Measurements from ENCODE around the gene CRYBA2. TPM values are rescaled to one million over a fixed set of nuclear protein-coding genes. Genes with fewer than 3 reads are reported as not detected.

CRYBA2 gene
- total RNA-seq, 1 donor, result not detected

GRCh38 chr2:218944759-218945404 is 48.3 kb downstream of the CRYBA2 start:
- H3K4me1 ChIP-seq (ENCODE audit: insufficient read depth, low read length), result no peaks in the 10 kb centered on the region
- no peaks in the 10 kb centered on the region for H3K9me3 ChIP-seq (ENCODE audit: low read depth, low read length)
- no peak overlapping the region for H3K4me3 ChIP-seq (ENCODE audit: low read length)
- peaks cover 47% of the 10 kb centered on the region for H3K27me3 ChIP-seq (ENCODE audit: insufficient read depth, low read length)

Other genes with a start within 250 kb of the CRYBA2 start
- 10.8 TPM for gene CYP27A1, start 211.3 kb downstream of the CRYBA2 start, total RNA-seq
- not detected for gene PRKAG3, start 161.6 kb downstream of the CRYBA2 start, total RNA-seq
- not detected for gene WNT6, start 133.6 kb downstream of the CRYBA2 start, total RNA-seq
- gene WNT10A, start 112.6 kb downstream of the CRYBA2 start, total RNA-seq, result 1.5 TPM
- gene CDK5R2, start 33.8 kb downstream of the CRYBA2 start, total RNA-seq, result not detected
- gene FEV, start 8.2 kb downstream of the CRYBA2 start, total RNA-seq, result not detected
- gene CFAP65, start 48.1 kb upstream of the CRYBA2 start, total RNA-seq, result 0.10 TPM
- gene IHH, start 67.5 kb upstream of the CRYBA2 start, total RNA-seq, result 0.10 TPM
- gene NHEJ1, start 167.4 kb upstream of the CRYBA2 start, total RNA-seq, result 13.7 TPM
- gene SLC23A3, start 176.6 kb upstream of the CRYBA2 start, total RNA-seq, result 0.31 TPM
- 27.5 TPM for gene CNPPD1, start 183.5 kb upstream of the CRYBA2 start, total RNA-seq
- 64.0 TPM for gene RETREG2, start 184.9 kb upstream of the CRYBA2 start, total RNA-seq
- 41.6 TPM for gene ZFAND2B, start 213.4 kb upstream of the CRYBA2 start, total RNA-seq
- 1.3 TPM for gene ABCB6, start 225.5 kb upstream of the CRYBA2 start, total RNA-seq
- gene ATG9A, start 236.2 kb upstream of the CRYBA2 start, total RNA-seq, result 30.3 TPM
- 45.4 TPM for gene ANKZF1, start 236.4 kb upstream of the CRYBA2 start, total RNA-seq